DOHH2 (cell line): ENCODE results near the gene DNAL4.

Experiments
- H3F3A ChIP-seq: fragments of 200-600 bp; sonication (generic), shearing (Covaris generic); 2 replicates; pipeline ENCODE4 v1.6.0; 2016; ENCODE audit warnings: antibody characterized with exemption, mild to moderate bottlenecking; ENCODE audit not compliant: control insufficient read depth, insufficient read depth
- H3K27ac ChIP-seq: fragments of 200-600 bp; sonication (generic); 2 replicates; pipeline ENCODE4 v1.5.1; 2014; ENCODE audit warnings: low read depth, mild to moderate bottlenecking, low read length, moderate library complexity
- H3K27me3 ChIP-seq: fragments of 200-600 bp; sonication (generic); 2 replicates; pipeline ENCODE4 v1.6.1; 2014; ENCODE audit warnings: mild to moderate bottlenecking, low read length, mixed read lengths; ENCODE audit not compliant: control insufficient read depth
- H3K36me3 ChIP-seq: fragments of 200-600 bp; sonication (generic); 2 replicates; pipeline ENCODE4 v1.6.1; 2014; ENCODE audit warnings: mild to moderate bottlenecking, low read length, moderate library complexity, mixed read lengths; ENCODE audit not compliant: control insufficient read depth
- H3K4me1 ChIP-seq: fragments of 200-600 bp; sonication (generic); 2 replicates; pipeline ENCODE4 v1.6.1; 2014; ENCODE audit warnings: mild to moderate bottlenecking, low read length, mixed read lengths; ENCODE audit not compliant: control insufficient read depth
- H3K4me2 ChIP-seq: fragments of 200-600 bp; sonication (generic); 2 replicates; pipeline ENCODE4 v1.6.0; 2014; ENCODE audit warnings: mild to moderate bottlenecking, low read length, moderate library complexity
- H3K4me3 ChIP-seq: fragments of 200-600 bp; sonication (generic); 2 replicates; pipeline ENCODE4 v1.5.1; 2014; ENCODE audit warnings: mild to moderate bottlenecking, low read length, mixed read lengths
- H3K79me2 ChIP-seq: fragments of 200-600 bp; sonication (generic); 2 replicates; pipeline ENCODE4 v1.6.1; 2014; ENCODE audit warnings: mild to moderate bottlenecking, low read length, mixed read lengths; ENCODE audit not compliant: control insufficient read depth
- H3K9me2 ChIP-seq: fragments of 200-600 bp; sonication (generic); replicated peaks from 2 replicates; pipeline ENCODE4 v1.6.1; 2014; ENCODE audit warnings: mild to moderate bottlenecking, low read length, mixed read lengths; ENCODE audit not compliant: control insufficient read depth
- H3K9me3 ChIP-seq: fragments of 200-600 bp; sonication (generic); 2 replicates; pipeline ENCODE4 v1.6.1; 2014; ENCODE audit warnings: antibody characterized with exemption, low read length, mixed read lengths; ENCODE audit not compliant: control insufficient read depth, insufficient read depth
- H4K20me1 ChIP-seq: fragments of 200-600 bp; sonication (generic); 2 replicates; pipeline ENCODE4 v1.6.0; 2014; ENCODE audit warnings: low read depth, mild to moderate bottlenecking, antibody characterized with exemption, low read length, moderate library complexity; ENCODE audit not compliant: control insufficient read depth, insufficient read depth
- CTCF ChIP-seq: fragments of 200-600 bp; sonication (generic); IDR thresholded peaks from one replicate; pipeline ENCODE4 v1.5.1; 2014; ENCODE audit warnings: antibody characterized with exemption, mild to moderate bottlenecking, low read depth, low read length; ENCODE audit not compliant: poor library complexity, severe bottlenecking
- EZH2phosphoT487 ChIP-seq: fragments of 200-600 bp; sonication (generic); IDR thresholded peaks from 2 replicates; pipeline ENCODE4 v1.6.1; 2017; ENCODE audit warnings: borderline replicate concordance, mild to moderate bottlenecking, antibody characterized with exemption, low read length, moderate library complexity, mixed read lengths

DNAL4 gene

GRCh38 chr22:38728871-38729796 lies 64.8 kb downstream of the DNAL4 start:
- Histone ChIP-seq H3K4me3 (no peak overlapping the region), H3K9me2 (no peaks in the 10 kb centered on the region), H3K4me1 (no peaks in the 10 kb centered on the region), H3K79me2 (no peaks in the 10 kb centered on the region), H3F3A (peaks cover 3% of the 10 kb centered on the region), H3K27ac (no peak overlapping the region), H3K27me3 (no peaks in the 10 kb centered on the region), H3K4me2 (no peak overlapping the region), H3K36me3 (peaks cover 93% of the 10 kb centered on the region), H3K9me3 (no peaks in the 10 kb centered on the region), H4K20me1 (no peaks in the 10 kb centered on the region)
- TF ChIP-seq CTCF = no peak
- no peak for TF ChIP-seq EZH2phosphoT487
